ENCODE results near the gene LPCAT2. TPM values are rescaled to one million over a fixed set of nuclear protein-coding genes. Genes with fewer than 3 reads are reported as not detected.

Gene LPCAT2
- polyA plus RNA-seq, 4 donors: 8.2 to 11.7 (median 10.3) TPM

DNA sequence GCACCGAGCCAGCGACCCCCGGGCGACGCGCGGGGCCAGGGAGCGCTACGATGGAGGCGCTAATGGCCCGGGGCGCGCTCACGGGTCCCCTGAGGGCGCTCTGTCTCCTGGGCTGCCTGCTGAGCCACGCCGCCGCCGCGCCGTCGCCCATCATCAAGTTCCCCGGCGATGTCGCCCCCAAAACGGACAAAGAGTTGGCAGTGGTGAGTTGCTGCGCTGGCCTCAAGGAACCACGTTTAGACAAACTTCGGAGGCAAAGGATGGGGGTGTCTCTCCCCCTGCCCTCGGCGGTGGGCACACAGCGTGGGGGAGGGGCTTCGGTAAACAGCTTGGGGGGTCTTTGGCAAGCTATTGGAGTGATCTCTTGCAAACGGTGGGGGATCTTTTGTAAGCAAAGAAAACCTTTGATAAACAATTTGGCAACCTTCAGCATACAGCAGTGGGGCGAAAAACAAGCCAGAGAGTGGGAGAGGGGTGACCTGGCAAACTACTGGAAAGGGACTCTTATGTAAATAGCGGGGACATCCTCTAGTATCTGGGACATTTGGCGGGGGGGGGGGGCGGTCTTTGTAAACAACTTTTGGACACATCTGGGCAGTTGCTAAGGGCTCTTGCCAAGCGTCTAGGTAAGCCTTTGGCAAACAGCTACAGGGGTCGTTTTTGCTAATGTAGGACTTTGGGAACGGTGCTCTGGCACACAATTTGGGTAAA is 29.3 kb upstream of the LPCAT2 start:
- DNase-seq (ENCODE audit: low read depth in 4 of 4, low spot score in 3 of 4): no peak

DNA sequence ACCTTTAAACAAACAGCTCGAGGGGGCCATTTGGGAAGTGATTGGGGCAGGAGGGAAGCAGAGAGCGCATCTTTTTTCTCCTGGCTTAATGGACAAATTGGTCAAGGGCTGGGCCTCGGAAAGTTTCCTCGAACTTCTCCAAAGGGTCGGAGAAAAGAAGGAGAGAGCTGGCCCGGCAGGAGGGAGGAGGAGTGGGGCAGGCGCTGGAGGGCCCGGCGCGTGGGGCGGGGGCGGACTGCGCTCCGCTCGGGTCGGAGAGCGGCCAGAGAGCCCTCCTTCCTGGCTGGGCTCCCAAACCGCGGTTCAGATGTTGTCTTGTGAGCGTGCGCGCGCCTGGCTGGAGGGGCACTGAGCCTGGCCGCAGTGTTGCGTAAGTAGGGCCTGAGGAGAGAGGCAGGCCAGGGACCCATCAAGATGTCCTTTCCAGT is 28.6 kb upstream of the LPCAT2 start:
- DNase-seq (ENCODE audit: low read depth in 4 of 4, low spot score in 3 of 4): peak in 1 of 4 donors; percentile 60

DNA sequence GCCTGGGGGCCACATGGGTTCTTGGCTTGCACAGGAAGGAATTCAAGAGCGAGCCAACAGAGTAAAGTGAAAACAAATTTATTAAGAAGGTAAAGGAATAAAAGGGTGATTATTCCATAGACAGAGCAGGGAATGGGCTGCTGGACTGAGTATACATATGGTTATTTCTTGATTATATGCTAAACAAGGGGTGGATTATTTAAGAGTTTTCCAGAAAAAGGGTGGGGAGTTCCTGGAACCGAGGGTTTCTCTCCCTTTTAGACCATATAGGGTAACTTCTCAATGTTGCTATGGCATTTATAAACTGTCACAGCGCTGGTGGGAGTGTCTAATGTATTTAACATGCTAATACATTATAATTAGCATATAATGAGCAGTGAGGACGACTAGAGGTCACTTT is 27.8 kb upstream of the LPCAT2 start:
- no peak for DNase-seq (ENCODE audit: low read depth in 4 of 4, low spot score in 3 of 4)

DNA sequence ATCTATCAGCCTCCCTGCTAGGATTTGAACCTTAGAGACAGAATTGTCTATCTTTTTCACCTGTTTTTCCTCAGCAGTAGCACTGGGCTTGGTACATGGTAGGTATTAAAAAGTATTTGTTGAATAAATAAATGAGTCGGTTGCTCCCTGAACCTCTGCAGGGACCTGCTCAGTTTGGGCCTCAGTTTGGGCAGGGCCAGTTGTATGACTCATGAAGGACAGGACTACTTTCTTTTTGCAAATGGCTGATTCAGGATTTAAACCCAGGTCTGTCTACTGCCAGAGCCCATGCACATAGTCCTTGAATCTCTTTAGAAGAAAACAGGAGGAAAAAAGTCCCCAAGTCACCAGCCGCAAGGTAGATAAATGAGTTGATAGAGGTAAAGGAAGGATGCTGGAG is 26.8 kb upstream of the LPCAT2 start:
- DNase-seq (ENCODE audit: low read depth in 4 of 4, low spot score in 3 of 4): no peak

DNA sequence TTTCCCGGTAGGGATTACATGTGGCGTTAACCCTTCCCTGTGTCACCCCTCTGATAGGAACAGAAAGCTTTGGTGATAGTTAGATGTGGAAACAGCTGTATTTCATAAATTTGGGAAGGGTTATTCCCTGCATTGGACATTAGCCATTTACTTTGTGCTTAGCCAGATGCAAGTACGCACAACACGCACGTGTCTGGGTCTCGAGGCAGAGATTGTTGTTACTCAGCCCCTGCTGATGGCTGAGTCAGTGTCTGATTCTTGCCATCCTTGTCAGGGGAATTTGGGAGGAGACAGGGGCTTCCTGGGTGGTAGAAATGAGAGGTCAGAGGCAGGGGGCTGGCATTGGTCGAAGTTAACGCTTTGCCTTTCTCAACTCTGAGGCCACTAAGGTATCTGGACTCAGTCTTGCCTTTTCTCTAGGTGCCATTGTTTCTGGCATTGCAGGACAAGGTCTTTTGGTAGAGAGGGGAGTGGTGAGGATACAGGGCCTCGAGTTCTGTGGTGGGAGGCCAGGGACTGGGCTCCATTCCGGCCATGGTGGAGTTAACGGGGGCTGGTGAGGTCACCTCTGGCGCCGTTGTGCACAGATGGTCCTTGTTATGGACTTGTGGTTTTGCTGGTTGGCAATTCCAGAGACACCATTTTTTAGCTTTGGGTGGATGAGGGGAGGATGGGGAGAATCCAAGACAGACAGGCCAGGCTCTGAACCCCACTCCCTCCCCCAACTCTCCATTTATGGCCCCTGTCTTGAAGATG is 21.6 kb upstream of the LPCAT2 start:
- DNase-seq (ENCODE audit: low read depth in 4 of 4, low spot score in 3 of 4): no peak

DNA sequence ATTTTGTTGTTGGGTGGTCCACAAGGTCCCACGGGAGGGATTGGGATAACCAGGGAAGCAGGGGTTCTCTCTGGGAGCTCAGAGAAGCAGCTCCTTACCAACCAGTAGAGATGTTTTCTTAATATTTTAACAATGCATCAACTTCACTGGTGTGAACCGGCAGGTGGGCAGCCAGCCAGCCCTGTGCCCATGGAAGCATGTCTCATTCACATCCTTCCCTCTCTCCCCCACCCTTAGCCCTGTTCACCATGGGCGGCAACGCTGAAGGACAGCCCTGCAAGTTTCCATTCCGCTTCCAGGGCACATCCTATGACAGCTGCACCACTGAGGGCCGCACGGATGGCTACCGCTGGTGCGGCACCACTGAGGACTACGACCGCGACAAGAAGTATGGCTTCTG is 20.6 kb upstream of the LPCAT2 start:
- no peak for DNase-seq (ENCODE audit: low read depth in 4 of 4, low spot score in 3 of 4)

DNA sequence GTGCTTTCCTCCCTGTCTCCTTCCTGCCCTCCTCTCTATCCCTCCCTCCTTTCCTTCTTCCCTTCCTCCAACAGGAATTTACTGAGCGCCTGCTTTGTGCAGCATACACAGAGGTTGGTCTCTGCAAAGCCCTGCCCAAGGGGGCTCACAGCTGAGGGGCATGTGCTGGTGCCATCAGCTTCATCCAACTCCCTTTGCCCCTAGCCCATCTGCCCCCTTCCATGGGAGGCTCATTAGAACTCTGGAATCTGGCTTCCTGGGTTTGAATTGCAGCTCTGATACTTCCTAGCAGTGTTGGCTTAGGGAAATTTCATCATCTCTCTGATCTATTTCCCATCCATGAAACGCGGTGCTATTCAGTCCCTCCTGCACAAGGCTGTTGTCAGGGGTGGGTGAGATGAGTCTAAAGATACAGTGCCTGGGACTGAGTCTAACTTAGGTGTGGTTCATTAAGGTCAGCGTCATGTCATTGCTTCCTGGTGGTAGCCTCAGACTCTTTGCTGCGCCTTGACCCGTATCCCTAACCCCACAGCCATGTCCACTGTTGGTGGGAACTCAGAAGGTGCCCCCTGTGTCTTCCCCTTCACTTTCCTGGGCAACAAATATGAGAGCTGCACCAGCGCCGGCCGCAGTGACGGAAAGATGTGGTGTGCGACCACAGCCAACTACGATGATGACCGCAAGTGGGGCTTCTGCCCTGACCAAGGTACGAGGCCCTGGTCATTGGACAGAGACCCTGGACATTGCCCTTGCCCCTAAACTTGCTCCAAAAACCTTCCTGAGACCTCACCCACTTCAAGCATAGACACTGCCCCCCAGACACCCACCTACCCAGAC is 19.5 kb upstream of the LPCAT2 start:
- no peak for DNase-seq (ENCODE audit: low read depth in 4 of 4, low spot score in 3 of 4)

DNA sequence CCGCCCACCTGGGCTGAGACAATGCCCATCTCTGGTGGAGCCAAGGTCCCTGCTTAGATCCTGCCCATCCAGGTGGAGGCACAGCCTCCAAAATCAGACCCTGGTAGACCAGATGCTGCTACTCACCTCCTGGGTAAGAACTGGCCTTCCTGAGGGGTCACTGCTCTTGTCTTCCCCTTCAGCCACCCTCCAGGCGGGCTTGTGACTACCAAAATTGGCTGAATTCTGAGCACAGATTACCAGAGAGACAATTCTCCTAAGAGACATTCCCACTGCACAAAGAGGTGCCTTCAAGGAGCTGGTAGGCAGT is 19.0 kb upstream of the LPCAT2 start:
- no peak for DNase-seq (ENCODE audit: low read depth in 4 of 4, low spot score in 3 of 4)

DNA sequence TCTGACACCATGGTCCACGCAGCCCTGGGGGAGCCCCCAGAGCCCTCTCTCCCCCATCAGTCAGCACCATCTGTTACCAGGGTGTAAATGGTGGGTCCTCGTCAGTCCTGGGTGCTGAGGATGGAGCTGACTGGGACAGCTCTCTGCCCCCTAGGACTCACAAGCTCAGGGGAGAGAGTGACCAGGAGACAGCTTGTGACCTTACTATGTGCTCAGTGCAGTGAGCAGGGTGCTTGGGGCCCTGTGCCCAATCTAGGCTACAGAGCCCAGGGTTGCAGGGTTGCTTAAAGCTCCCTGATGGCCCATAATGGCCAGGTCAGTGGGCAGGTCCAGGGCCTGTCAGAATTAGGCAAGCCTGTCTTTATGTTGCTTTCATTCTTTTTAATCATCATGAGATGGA is 18.6 kb upstream of the LPCAT2 start:
- no peak for DNase-seq (ENCODE audit: low read depth in 4 of 4, low spot score in 3 of 4)

DNA sequence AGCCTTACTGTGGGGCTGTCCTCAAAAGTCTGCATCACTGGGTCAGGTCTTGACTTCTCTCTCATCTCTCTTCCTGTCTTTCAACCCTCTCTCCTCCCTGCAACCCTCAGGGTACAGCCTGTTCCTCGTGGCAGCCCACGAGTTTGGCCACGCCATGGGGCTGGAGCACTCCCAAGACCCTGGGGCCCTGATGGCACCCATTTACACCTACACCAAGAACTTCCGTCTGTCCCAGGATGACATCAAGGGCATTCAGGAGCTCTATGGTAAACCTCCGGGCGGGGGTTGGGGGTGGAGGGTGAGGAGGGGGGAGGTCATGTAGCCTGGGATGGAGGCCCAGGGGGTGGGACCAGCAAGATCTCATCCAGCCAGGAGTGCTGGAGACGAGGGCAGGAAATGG is 17.2 kb upstream of the LPCAT2 start:
- DNase-seq (ENCODE audit: low read depth in 4 of 4, low spot score in 3 of 4): no peak

DNA sequence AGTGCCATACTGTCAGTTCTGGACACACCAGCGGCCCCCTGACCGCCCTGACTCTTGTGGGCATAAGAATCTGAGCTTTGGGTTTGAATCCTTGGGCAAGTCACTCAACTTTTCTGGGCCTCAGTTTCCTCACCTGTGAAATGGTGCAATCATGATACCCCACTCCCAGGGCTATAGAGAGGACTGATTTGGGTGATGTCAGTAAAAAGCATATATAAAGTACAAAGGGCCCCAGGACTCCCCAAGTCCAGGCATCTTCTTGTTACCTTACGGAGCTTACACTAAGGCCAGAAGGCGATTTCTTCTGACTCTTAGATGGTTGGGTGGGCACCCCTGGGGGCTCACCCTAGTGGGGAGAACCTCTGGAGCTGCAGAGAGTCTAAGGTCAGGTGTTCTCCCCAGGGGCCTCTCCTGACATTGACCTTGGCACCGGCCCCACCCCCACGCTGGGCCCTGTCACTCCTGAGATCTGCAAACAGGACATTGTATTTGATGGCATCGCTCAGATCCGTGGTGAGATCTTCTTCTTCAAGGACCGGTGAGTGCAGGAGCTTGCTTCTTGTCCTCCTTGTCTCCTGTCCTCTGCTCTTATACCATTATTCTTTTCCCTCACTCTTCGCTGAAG is 16.0 kb upstream of the LPCAT2 start:
- DNase-seq (ENCODE audit: low read depth in 4 of 4, low spot score in 3 of 4): no peak

DNA sequence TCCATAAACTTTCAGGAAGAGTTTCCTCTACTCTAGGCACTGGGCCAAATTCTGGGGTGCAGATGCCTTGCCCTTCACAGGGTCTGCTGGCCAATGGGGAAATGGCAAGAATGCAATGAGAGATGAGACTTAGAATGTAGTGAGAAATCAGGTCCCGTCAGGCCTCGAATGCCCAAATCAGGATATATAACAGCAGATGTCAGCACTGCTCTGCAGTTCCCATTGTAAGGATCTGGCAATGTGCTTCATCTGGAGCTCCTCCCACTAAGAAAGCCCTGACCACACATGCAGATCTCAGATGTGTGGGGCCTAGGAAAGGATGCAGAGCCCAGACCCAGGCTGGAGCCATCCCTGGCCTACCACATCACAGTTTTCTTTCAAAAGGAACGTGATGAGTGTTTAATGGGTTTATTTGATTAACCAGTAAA is 13.9 kb upstream of the LPCAT2 start:
- no peak for DNase-seq (ENCODE audit: low read depth in 4 of 4, low spot score in 3 of 4)

DNA sequence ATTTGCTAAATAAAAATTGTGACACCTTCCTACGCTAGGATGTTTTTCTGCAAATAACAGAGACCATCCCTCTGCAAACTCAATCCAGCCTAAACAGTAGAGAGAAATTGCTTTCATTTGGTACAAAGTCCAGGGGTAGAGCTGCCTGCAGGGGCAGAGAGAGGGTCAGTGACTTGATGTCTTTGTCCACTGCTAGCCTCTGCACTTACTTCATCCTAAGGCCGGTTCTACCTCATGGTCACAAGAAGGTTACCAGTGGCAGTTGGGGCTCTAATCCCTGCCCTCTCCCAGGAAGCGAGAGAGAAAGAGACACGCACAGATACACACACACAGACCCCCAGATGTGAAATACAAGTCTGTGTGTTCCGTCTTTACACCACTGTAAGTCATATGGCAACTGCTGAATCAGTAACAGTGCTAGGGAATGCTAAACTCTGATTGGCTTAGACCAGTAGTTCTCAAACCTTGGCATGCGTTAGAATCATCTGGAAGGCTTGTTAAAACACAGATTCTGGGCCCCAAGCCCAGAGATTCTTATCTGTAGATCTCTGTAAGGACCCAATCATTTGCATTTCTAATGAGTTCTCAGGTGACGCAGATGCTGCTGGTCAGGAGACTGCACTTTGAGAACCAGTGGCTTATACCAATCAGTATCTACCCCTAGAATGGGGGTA is 13.1 kb upstream of the LPCAT2 start:
- no peak for DNase-seq (ENCODE audit: low read depth in 4 of 4, low spot score in 3 of 4)

DNA sequence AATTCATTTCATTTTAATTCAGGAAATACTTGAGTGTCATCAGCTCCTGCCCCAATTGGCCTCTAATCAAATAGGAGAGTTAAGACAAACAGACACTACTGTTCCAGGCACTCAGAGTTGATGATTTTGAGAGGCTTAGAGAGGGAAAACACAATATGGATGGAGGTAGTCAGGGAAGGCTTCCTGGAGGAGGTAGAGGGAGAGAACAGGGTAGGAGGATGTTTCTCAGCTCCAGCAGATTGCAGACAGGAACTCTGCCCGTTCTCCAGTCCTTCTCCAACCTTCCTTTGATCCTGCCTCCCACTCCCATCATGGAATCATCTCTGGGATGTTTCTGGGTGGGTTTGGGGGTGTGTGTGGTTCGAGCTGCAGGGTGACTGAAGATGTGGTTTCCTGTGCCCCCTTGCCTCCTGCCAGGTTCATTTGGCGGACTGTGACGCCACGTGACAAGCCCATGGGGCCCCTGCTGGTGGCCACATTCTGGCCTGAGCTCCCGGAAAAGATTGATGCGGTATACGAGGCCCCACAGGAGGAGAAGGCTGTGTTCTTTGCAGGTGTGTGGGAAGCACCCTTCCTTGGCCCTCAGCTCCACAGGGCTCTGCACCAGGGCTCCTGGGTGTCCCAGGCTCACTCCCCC is 12.2 kb upstream of the LPCAT2 start:
- no peak for DNase-seq (ENCODE audit: low read depth in 4 of 4, low spot score in 3 of 4)

DNA sequence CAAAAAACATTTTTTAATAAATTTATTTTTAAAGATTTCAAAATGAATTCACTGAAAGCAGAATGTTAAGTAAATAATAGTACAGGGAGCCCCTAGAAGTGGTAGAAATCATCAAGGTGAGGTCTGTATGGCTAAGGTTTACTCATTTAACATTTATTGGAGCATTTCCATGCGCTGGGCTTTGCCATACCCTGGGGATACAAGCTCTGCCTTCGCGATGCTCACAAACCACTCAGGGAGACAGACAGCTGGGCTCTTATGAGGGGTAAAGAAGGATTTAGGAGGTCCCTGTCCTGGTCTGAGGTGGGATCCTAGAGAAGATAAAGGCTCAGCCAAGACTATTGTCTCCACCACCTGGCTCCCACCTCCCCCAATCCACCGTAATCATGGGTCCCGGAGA is 11.3 kb upstream of the LPCAT2 start:
- no peak for DNase-seq (ENCODE audit: low read depth in 4 of 4, low spot score in 3 of 4)

DNA sequence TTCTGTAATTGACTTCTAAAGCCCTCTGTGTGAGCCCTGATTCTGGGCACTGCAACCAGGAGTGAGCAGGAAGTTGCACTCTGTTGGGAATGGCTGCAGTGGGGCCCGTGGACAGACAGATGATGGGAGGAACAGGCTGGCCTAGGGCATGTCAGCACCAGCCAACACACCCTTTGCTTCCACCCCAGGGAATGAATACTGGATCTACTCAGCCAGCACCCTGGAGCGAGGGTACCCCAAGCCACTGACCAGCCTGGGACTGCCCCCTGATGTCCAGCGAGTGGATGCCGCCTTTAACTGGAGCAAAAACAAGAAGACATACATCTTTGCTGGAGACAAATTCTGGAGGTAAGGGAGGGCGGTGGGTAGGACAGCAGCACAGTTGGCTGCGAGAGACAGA is 10.8 kb upstream of the LPCAT2 start:
- no peak for DNase-seq (ENCODE audit: low read depth in 4 of 4, low spot score in 3 of 4)

DNA sequence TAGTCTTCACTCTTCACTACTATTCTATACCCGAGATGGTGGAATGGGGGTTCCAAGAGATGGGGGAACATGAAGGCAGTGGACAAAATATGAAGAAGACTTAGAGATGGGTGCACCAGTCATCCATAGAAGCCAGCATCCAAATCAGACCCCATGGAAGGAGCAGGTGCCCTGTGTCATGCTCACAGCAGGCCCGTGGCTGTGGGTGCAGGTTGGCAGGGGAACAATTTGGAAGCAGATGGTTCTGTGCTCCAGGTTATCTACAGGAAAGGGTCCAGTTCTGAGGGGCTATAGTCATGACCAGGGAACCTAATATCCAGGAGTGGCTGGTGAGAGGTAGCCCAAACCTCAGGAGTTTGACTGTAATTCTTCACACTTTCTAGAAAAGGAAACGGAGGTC is 9.6 kb upstream of the LPCAT2 start:
- DNase-seq (ENCODE audit: low read depth in 4 of 4, low spot score in 3 of 4): no peak

DNA sequence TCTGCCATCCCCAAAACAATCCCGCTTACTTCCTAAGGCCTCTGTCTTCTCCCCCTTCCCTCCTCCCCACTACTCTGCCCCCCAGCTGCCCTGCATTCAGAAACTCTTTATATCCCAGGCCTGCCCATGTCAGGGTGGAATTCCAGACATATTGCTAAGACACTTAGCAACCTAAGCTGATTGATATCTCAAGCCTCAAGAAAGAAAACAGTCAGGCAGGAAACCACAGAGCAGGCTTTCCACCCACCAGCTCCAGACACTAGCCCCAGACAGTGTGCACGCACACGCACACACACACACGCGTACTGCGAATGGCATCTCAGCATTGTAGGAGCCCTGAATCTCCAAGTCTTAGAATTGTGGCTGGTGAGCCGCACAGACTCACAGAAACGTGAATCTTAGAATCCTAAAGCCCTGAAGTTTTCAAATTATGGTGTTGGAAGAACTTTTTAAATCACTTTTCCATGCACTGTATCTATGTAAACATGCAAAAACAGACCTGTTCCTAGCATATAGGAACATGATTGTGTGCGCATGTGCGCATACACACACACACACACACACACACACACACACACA is 8.8 kb upstream of the LPCAT2 start:
- no peak for DNase-seq (ENCODE audit: low read depth in 4 of 4, low spot score in 3 of 4)

DNA sequence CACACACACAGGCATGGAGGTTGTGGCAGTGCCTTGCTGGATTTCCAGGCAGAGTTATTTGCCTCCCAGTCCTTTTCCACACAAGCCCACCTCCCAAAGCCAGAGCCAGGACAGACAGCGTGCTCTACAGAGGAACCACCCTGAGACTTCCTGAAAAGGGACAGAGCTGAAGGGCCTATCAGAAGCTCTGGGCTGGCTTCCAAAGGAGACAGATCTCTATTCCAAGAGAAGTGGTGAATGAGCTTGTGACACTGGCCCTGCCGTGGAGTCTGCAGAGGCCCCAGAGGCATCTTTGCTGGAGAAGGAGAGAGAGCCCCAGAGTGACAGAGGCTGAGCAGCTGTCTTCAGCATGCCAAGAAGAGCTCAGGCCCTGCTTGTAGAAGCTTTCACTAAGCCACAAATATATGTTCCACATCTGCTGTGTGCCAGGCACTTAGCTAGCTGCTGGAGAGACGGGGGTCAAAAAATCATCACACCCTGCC is 8.3 kb upstream of the LPCAT2 start:
- no peak for DNase-seq (ENCODE audit: low read depth in 4 of 4, low spot score in 3 of 4)
